H1 (cell line): ENCODE measurements around the gene TUBA1A. TPM values are rescaled to one million over a fixed set of nuclear protein-coding genes. Genes with fewer than 3 reads are reported as not detected.

Source experiments
- CTCF ChIA-PET: fragments of 300-600 bp; sonication (Branson Sonifier 250); formaldehyde crosslinking; loops from one replicate; lab custom pipeline; 2021; ENCODE audit not compliant: partially characterized antibody; lab: Charles Lee
- POLR2A ChIA-PET: fragments of 300-600 bp; sonication (Branson Sonifier 250); formaldehyde crosslinking; loops from one replicate; lab custom pipeline; 2021; ENCODE audit warnings: inconsistent platforms; ENCODE audit not compliant: partially characterized antibody; lab: Charles Lee
- DNase-seq, 2 experiments: peaks; one replicate each; pipeline versions ENCODE4 v3.0.0 to v3.0.0-alpha.2; 2010 to 2022; ENCODE audit warnings: low spot score in 2 of 2, low read depth in 1 of 2, mixed read lengths in 1 of 2
- FAIRE-seq: peaks from 2 replicates; lab custom pipeline; 2011; peaks lifted over from hg19 to GRCh38; lab: Jason Lieb, UNC
- H2AFZ ChIP-seq: 2 replicates; pipeline ENCODE4 v1.8.1; 2012; ENCODE audit warnings: low read length, inconsistent platforms
- H2AK5ac ChIP-seq: 2 replicates; pipeline ENCODE4 v1.6.1; 2013; ENCODE audit warnings: low read depth, low read length
- H2BK120ac ChIP-seq: replicated peaks from 2 replicates; pipeline ENCODE3; 2013; ENCODE audit warnings: low read depth, low read length, inconsistent platforms
- H2BK12ac ChIP-seq: 2 replicates; pipeline ENCODE4 v1.6.1; 2013; ENCODE audit warnings: low read depth, low read length
- H2BK15ac ChIP-seq: 2 replicates; pipeline ENCODE4 v1.6.1; 2013; ENCODE audit warnings: low read length
- H2BK20ac ChIP-seq: 2 replicates; pipeline ENCODE4 v1.6.1; 2013; ENCODE audit warnings: low read length
- H2BK5ac ChIP-seq: 2 replicates; pipeline ENCODE4 v1.6.1; 2013; ENCODE audit warnings: low read depth, low read length
- H3K14ac ChIP-seq: 2 replicates; pipeline ENCODE4 v1.6.1; 2013; ENCODE audit warnings: inconsistent platforms; ENCODE audit not compliant: insufficient read length
- H3K18ac ChIP-seq: 2 replicates; pipeline ENCODE4 v1.6.1; 2013; ENCODE audit warnings: low read length; ENCODE audit errors: extremely low read depth
- H3K23ac ChIP-seq: 2 replicates; pipeline ENCODE4 v1.6.1; 2013; ENCODE audit warnings: inconsistent platforms; ENCODE audit not compliant: insufficient read length
- H3K23me2 ChIP-seq: 2 replicates; pipeline ENCODE4 v1.6.1; 2013; ENCODE audit warnings: low read depth, low read length
- H3K27ac ChIP-seq: 2 replicates; pipeline ENCODE4 v1.6.1; 2011; ENCODE audit warnings: low read depth, low read length, inconsistent platforms
- H3K27me3 ChIP-seq, 4 experiments: replicated peaks in 1 of 4; 1 replicate in 1 of 4; 2 replicates in 3 of 4; pipeline versions ENCODE4 v1.6.1 to v1.8.1; 2011 to 2013; ENCODE audit warnings: low read length in 3 of 4, mild to moderate bottlenecking in 3 of 4, inconsistent platforms in 2 of 4, mixed read lengths in 2 of 4, moderate library complexity in 1 of 4; ENCODE audit not compliant: control insufficient read depth in 3 of 4, insufficient read depth in 3 of 4; ENCODE audit errors: extremely low read depth in 1 of 4
- H3K36me3 ChIP-seq, 4 experiments: 2 replicates each; pipeline versions ENCODE4 v1.6.1 to v1.8.1; 2011 to 2013; ENCODE audit warnings: mild to moderate bottlenecking in 4 of 4, low read length in 3 of 4, moderate library complexity in 2 of 4, control low read depth in 1 of 4, inconsistent platforms in 1 of 4; ENCODE audit not compliant: insufficient read depth in 4 of 4, control insufficient read depth in 2 of 4
- H3K4ac ChIP-seq: replicated peaks from 2 replicates; pipeline ENCODE3; 2013; ENCODE audit warnings: low read length, low read depth, mixed read lengths, inconsistent platforms; ENCODE audit not compliant: insufficient read length
- H3K4me1 ChIP-seq, 4 experiments: replicated peaks in 1 of 4; 1 replicate in 1 of 4; 2 replicates in 3 of 4; pipeline versions ENCODE4 v1.6.1 to v1.8.1; 2011 to 2013; ENCODE audit warnings: low read length in 3 of 4, inconsistent platforms in 2 of 4, mixed read lengths in 1 of 4; ENCODE audit not compliant: insufficient read depth in 4 of 4, control insufficient read depth in 3 of 4
- H3K4me2 ChIP-seq, 2 experiments: 2 replicates each; pipeline versions ENCODE4 v1.6.1 to v1.8.1; 2011 to 2013; ENCODE audit warnings: low read depth in 2 of 2, low read length in 2 of 2, control low read depth in 1 of 2, inconsistent platforms in 1 of 2, mild to moderate bottlenecking in 1 of 2; ENCODE audit not compliant: insufficient read depth in 1 of 2
- H3K4me3 ChIP-seq, 4 experiments: fragments of 200-600, 300-600 bp in 1 of 4; sonication (generic), shearing (Covaris generic), sonication (Bioruptor Twin) in 1 of 4; 2 replicates each; pipeline versions ENCODE4 v1.5.1 to v1.8.1; 2011 to 2016; ENCODE audit warnings: low read length in 4 of 4, low read depth in 3 of 4, control low read depth in 2 of 4, inconsistent platforms in 2 of 4, mild to moderate bottlenecking in 2 of 4, mixed read lengths in 1 of 4, moderate library complexity in 1 of 4; ENCODE audit not compliant: insufficient read depth in 2 of 4; ENCODE audit errors: extremely low read depth in 1 of 4
- H3K56ac ChIP-seq: replicated peaks from 2 replicates; pipeline ENCODE3; 2013; ENCODE audit warnings: low read depth, mild to moderate bottlenecking, mixed read lengths, low read length, inconsistent platforms; ENCODE audit not compliant: insufficient read length
- H3K79me1 ChIP-seq: 2 replicates; pipeline ENCODE4 v1.6.1; 2013; ENCODE audit warnings: low read depth, low read length, control low read depth
- H3K79me2 ChIP-seq, 2 experiments: 2 replicates each; pipeline versions ENCODE4 v1.6.1 to v1.8.1; 2012 to 2013; ENCODE audit warnings: low read length in 2 of 2, mild to moderate bottlenecking in 2 of 2, inconsistent platforms in 1 of 2; ENCODE audit not compliant: insufficient read depth in 2 of 2, control insufficient read depth in 1 of 2
- H3K9ac ChIP-seq, 4 experiments: replicated peaks in 1 of 4; 1 replicate in 1 of 4; 2 replicates in 3 of 4; pipeline versions ENCODE4 v1.6.1 to v1.8.1; 2011 to 2013; ENCODE audit warnings: low read depth in 3 of 4, low read length in 3 of 4, control low read depth in 2 of 4, mild to moderate bottlenecking in 2 of 4, moderate library complexity in 2 of 4, inconsistent platforms in 1 of 4; ENCODE audit errors: extremely low read depth in 1 of 4
- H3K9me3 ChIP-seq, 2 experiments: 2 replicates each; pipeline versions ENCODE4 v1.6.1 to v1.8.1; 2012 to 2013; ENCODE audit warnings: mild to moderate bottlenecking in 2 of 2, moderate library complexity in 2 of 2, control low read depth in 1 of 2, inconsistent platforms in 1 of 2, low read depth in 1 of 2, low read length in 1 of 2, mixed read lengths in 1 of 2; ENCODE audit not compliant: insufficient read depth in 2 of 2
- H4K20me1 ChIP-seq, 2 experiments: replicated peaks in 1 of 2; 2 replicates each; pipeline versions ENCODE3 to v1.8.1; 2011 to 2013; ENCODE audit warnings: inconsistent platforms in 2 of 2, low read length in 2 of 2, mild to moderate bottlenecking in 1 of 2; ENCODE audit not compliant: insufficient read depth in 2 of 2, control insufficient read depth in 1 of 2
- H4K5ac ChIP-seq: 2 replicates; pipeline ENCODE4 v1.6.1; 2013; ENCODE audit warnings: low read length, low read depth, mixed read lengths, inconsistent platforms; ENCODE audit not compliant: insufficient read length
- H4K8ac ChIP-seq: 2 replicates; pipeline ENCODE4 v1.8.0; 2013; ENCODE audit warnings: mild to moderate bottlenecking, moderate library complexity, low read length, inconsistent platforms; ENCODE audit not compliant: insufficient read depth; ENCODE audit errors: extremely low read depth
- H4K91ac ChIP-seq: replicated peaks from 2 replicates; pipeline ENCODE3; 2013; ENCODE audit warnings: low read length, mixed read lengths, inconsistent platforms; ENCODE audit not compliant: insufficient read length
- CBX8 ChIP-seq: fragments of 300-800, 300-1000 bp; sonication (generic); IDR thresholded peaks from 2 replicates; pipeline ENCODE4 v1.7.1; 2016; ENCODE audit warnings: low read depth, low read length, borderline replicate concordance
- CTBP2 ChIP-seq: IDR thresholded peaks from 2 replicates; pipeline ENCODE4 v1.7.0; 2011; ENCODE audit warnings: borderline replicate concordance, mild to moderate bottlenecking, moderate library complexity, mixed read lengths, low read length; ENCODE audit not compliant: insufficient read depth, insufficient read length
- EP300 ChIP-seq, 2 experiments: IDR thresholded peaks; 1 replicate in 1 of 2; 2 replicates in 1 of 2; pipeline ENCODE4 v1.6.1; 2011 to 2012; ENCODE audit warnings: low read depth in 2 of 2, low read length in 2 of 2, mild to moderate bottlenecking in 2 of 2, borderline replicate concordance in 1 of 2, inconsistent platforms in 1 of 2, moderate library complexity in 1 of 2
- GABPA ChIP-seq: IDR thresholded peaks from 2 replicates; pipeline ENCODE4 v1.6.1; 2011; ENCODE audit warnings: mild to moderate bottlenecking, low read length, moderate library complexity, borderline replicate concordance; ENCODE audit not compliant: insufficient read depth
- HDAC2 ChIP-seq, 2 experiments: fragments of 300-600 bp in 1 of 2; sonication (generic) in 1 of 2; IDR thresholded peaks; 2 replicates each; pipeline ENCODE4 v1.6.1; 2011 to 2012; ENCODE audit warnings: low read depth in 2 of 2, low read length in 2 of 2, mild to moderate bottlenecking in 2 of 2, moderate library complexity in 2 of 2, borderline replicate concordance in 1 of 2, inconsistent platforms in 1 of 2
- JUND ChIP-seq: IDR thresholded peaks from 2 replicates; pipeline ENCODE4 v1.6.1; 2011; ENCODE audit warnings: mild to moderate bottlenecking, improper control_type of control experiment, low read length
- NRF1 ChIP-seq: IDR thresholded peaks from 2 replicates; pipeline ENCODE4 v1.6.1; 2011; ENCODE audit warnings: mild to moderate bottlenecking, low read depth, low read length, improper control_type of control experiment
- PHF8 ChIP-seq: fragments of 200-600 bp; sonication (generic); conservative IDR thresholded peaks from 2 replicates; pipeline ENCODE4 v1.7.1; 2012; ENCODE audit warnings: low read depth, mild to moderate bottlenecking, inconsistent platforms, low read length, moderate library complexity
- POLR2AphosphoS5 ChIP-seq: IDR thresholded peaks from 2 replicates; pipeline ENCODE4 v1.6.1; 2011; ENCODE audit warnings: low read depth, low read length
- SIX5 ChIP-seq: IDR thresholded peaks from 2 replicates; pipeline ENCODE4 v1.6.1; 2011; ENCODE audit warnings: mild to moderate bottlenecking, low read depth, low read length
- WGBS, 2 experiments: shearing (Covaris generic) in 1 of 2; methylation state at CpG; one replicate each; pipeline versions ENCODE4 v1.1.6 to v1.1.7; 2013 to 2015; ENCODE audit warnings: low lambda C conversion rate in 2 of 2, mixed read lengths in 2 of 2, inconsistent platforms in 1 of 2, low coverage in 1 of 2, missing lambda C conversion rate in 1 of 2; ENCODE audit not compliant: insufficient replicate concordance in 2 of 2, insufficient coverage in 1 of 2, insufficient read length in 1 of 2; ENCODE audit errors: extremely low coverage in 1 of 2, missing lambda C conversion rate in 1 of 2; 5-methylcytosine and 5-hydroxymethylcytosine counted together
- polyA plus RNA-seq, 7 experiments: library from polyadenylated mRNA; depleted of rRNA in 3 of 7; stranded (reverse) in 5 of 7; unstranded in 2 of 7; fragments of >200 nt in 5 of 7; fragments of 200-250 nt in 2 of 7; gene quantifications; 1 replicate in 5 of 7; 2 replicates in 1 of 7; 4 replicates in 1 of 7; pipeline versions ENCODE4 v1.2.1 to v1.2.3, GENCODE V29; 2011 to 2013; ENCODE audit warnings: missing spikeins in 2 of 7, mixed read lengths in 2 of 7
- total RNA-seq: library from RNA; stranded (reverse); fragmentation: NEBNext Ultra II Directional; extraction: Animal tissue kit (Norgen Biotek cat#: 25700); gene quantifications from 2 replicates; pipeline ENCODE4 v1.2.1, GENCODE V29; 2021

TUBA1A gene
- total and polyA plus RNA-seq, 2 of the 8 experiments (the other 6 are each of a cell fraction or from before 2014, with no cell fraction given), result 283 to 1,018 TPM

DNA sequence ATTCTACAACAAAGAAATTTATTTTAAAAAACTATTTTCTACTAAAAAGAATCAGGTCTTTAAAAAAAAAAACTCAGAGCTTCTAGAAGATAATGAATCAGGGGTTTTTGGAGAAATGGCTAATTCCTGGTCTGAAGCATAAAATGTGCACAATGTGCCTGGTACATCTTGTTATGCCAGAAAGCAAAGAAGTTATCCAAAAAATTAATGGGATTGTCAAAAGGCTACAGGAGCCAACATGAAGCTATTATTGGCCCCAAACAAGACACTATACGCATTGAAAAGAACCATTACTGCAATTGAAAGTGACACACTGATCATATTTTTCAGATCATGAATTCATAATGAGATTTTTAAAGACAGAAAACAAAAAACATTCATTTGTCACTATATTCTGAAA is 19.3 kb upstream of the TUBA1A start:
- no peak overlapping the region for H2BK20ac ChIP-seq
- no peak overlapping the region for H2BK15ac ChIP-seq
- H4K5ac ChIP-seq, result no peak overlapping the region
- H3K23me2 ChIP-seq, result no peaks in the 10 kb centered on the region
- H3K27me3 ChIP-seq, result peaks cover 0 to 2% (median 0%) of the 10 kb centered on the region in 4 experiments; a peak in 1 of 7 replicates
- H4K8ac ChIP-seq, result no peak overlapping the region
- H3K4me2 ChIP-seq, result no peak overlapping the region
- no peak overlapping the region for H2BK5ac ChIP-seq
- no peak overlapping the region for H3K18ac ChIP-seq
- H3K27ac ChIP-seq, result no peak overlapping the region
- no peak overlapping the region for H2AFZ ChIP-seq
- H3K4me3 ChIP-seq, result no peak overlapping the region
- no peak overlapping the region for H3K56ac ChIP-seq
- H3K79me1 ChIP-seq, result no peaks in the 10 kb centered on the region
- ChIA-PET CTCF (interaction anchor here (0.6 to 1.3 kb wide), 5 partner anchors 11 to 23 kb away, joined by 3 to 4 read pairs (median 4); no protein-coding TSS in a partner anchor), POLR2A (interaction anchor here (0.7 to 1.8 kb wide), 3 partner anchors 15 to 77 kb away, joined by 3 to 10 read pairs (median 3); partner anchors contain the start of gene TUBA1B)
- WGBS, 2 experiments, result 90% methylated on average over 1 of the region's 1 CpG; no CpG with 5 or more reads in 1 of the 2 experiments
- no peaks in the 10 kb centered on the region for H3K4me1 ChIP-seq
- H3K36me3 ChIP-seq, result no peaks in the 10 kb centered on the region
- H3K9me3 ChIP-seq, result no peaks in the 10 kb centered on the region
- no peak overlapping the region for H3K23ac ChIP-seq
- H4K20me1 ChIP-seq, result no peaks in the 10 kb centered on the region
- H3K4ac ChIP-seq, result no peak overlapping the region
- no peak overlapping the region for H2BK120ac ChIP-seq
- H2BK12ac ChIP-seq, result no peak overlapping the region
- no peak overlapping the region for H3K9ac ChIP-seq
- H3K14ac ChIP-seq, result no peak overlapping the region
- no peak overlapping the region for H4K91ac ChIP-seq
- no peak for FAIRE-seq
- H3K79me2 ChIP-seq, result no peaks in the 10 kb centered on the region
- H2AK5ac ChIP-seq, result no peak overlapping the region
- DNase-seq, result no peak
- TF ChIP-seq JUND (no peak), SIX5 (no peak), GABPA (no peak), POLR2AphosphoS5 (no peak), CBX8 (no peak), CTBP2 (no peak), PHF8 (no peak), HDAC2 (IDR thresholded peaks at IDR 0.05; ENCODE audit: borderline replicate concordance in 1 of 2, low read depth in 2 of 2, low read length in 2 of 2) (no peak), EP300 (IDR thresholded peaks at IDR 0.05; ENCODE audit: borderline replicate concordance in 1 of 2, low read depth in 2 of 2, low read length in 2 of 2) (no peak), NRF1 (no peak)
